HepG2 (cell line): ENCODE data around the gene PTRH2. TPM values are rescaled to one million over a fixed set of nuclear protein-coding genes. Genes with fewer than 3 reads are reported as not detected.

Experiments
- ATF7-NPFF ChIP-seq: sonication (generic); formaldehyde crosslinking; IDR thresholded peaks from 2 replicates; pipeline ENCODE4 v1.8.1; 2023; ENCODE audit warnings: mild to moderate bottlenecking, low read depth, missing genetic modification reagents, moderate library complexity
- CREB3 ChIP-seq: sonication (generic); formaldehyde crosslinking; IDR thresholded peaks from 2 replicates; pipeline ENCODE4 v1.5.0; 2020; ENCODE audit warnings: missing genetic modification reagents
- GABPB1 ChIP-seq: IDR thresholded peaks from 2 replicates; pipeline ENCODE4 v1.6.1; 2016; ENCODE audit warnings: mild to moderate bottlenecking, missing genetic modification reagents, moderate library complexity, missing compliant biosample characterization
- HDAC2 ChIP-seq: sonication (generic); formaldehyde crosslinking; IDR thresholded peaks from 2 replicates; pipeline ENCODE4 v1.4.0; 2020; ENCODE audit warnings: missing genetic modification reagents
- KLF12 ChIP-seq: sonication (generic); formaldehyde crosslinking; IDR thresholded peaks from 2 replicates; pipeline ENCODE4 v1.4.0; 2020; ENCODE audit warnings: missing genetic modification reagents, borderline replicate concordance
- MNT ChIP-seq: fragments of 450-650 bp; IDR thresholded peaks from 2 replicates; pipeline ENCODE4 v1.6.1; 2016
- MTF2 ChIP-seq: sonication (generic); formaldehyde crosslinking; IDR thresholded peaks from 2 replicates; pipeline ENCODE4 v1.5.0; 2020; ENCODE audit warnings: missing genetic modification reagents, borderline replicate concordance
- MXI1 ChIP-seq: IDR thresholded peaks from 3 replicates; pipeline ENCODE4 v1.6.1; 2012; ENCODE audit warnings: low read depth, low read length, inconsistent platforms, borderline replicate concordance
- PHF20 ChIP-seq: sonication (generic); formaldehyde crosslinking; IDR thresholded peaks from 2 replicates; pipeline ENCODE4 v1.5.0; 2020; ENCODE audit warnings: mild to moderate bottlenecking, missing genetic modification reagents
- POGK ChIP-seq: sonication (generic); formaldehyde crosslinking; conservative IDR thresholded peaks from 2 replicates; pipeline ENCODE4 v1.8.0; 2022; ENCODE audit warnings: mild to moderate bottlenecking, moderate library complexity, missing genetic modification reagents
- RFXANK ChIP-seq: IDR thresholded peaks from 2 replicates; pipeline ENCODE4 v1.6.1; 2016
- SRF ChIP-seq: IDR thresholded peaks from 2 replicates; pipeline ENCODE4 v1.6.1; 2011; ENCODE audit warnings: mild to moderate bottlenecking, low read depth, low read length, moderate library complexity
- TAF1 ChIP-seq: sonication (generic); formaldehyde crosslinking; IDR thresholded peaks from 2 replicates; pipeline ENCODE4 v1.4.0; 2020; ENCODE audit warnings: missing genetic modification reagents
- TBP ChIP-seq: sonication (generic); formaldehyde crosslinking; IDR thresholded peaks from 2 replicates; pipeline ENCODE4 v1.5.0; 2020; ENCODE audit warnings: missing genetic modification reagents
- TBX2 ChIP-seq: sonication (generic); formaldehyde crosslinking; IDR thresholded peaks from 2 replicates; pipeline ENCODE4 v1.5.0; 2020; ENCODE audit warnings: missing genetic modification reagents, mild to moderate bottlenecking, borderline replicate concordance
- TGIF2 ChIP-seq: IDR thresholded peaks from 2 replicates; pipeline ENCODE4 v1.6.1; 2016; ENCODE audit warnings: control low read depth, missing compliant biosample characterization
- XRCC5 ChIP-seq: fragments of 200-400 bp; formaldehyde crosslinking; optimal IDR thresholded peaks from 2 replicates; pipeline ENCODE3; 2017; ENCODE audit warnings: mild to moderate bottlenecking, low read length
- ZFY ChIP-seq: sonication (generic); formaldehyde crosslinking; IDR thresholded peaks from 2 replicates; pipeline ENCODE4 v1.4.0; 2020; ENCODE audit warnings: missing genetic modification reagents
- ZNF251 ChIP-seq: sonication (generic); formaldehyde crosslinking; IDR thresholded peaks from 2 replicates; pipeline ENCODE4 v1.9.0; 2021; ENCODE audit warnings: mild to moderate bottlenecking, missing genetic modification reagents
- ZNF253 ChIP-seq: sonication (generic); formaldehyde crosslinking; IDR thresholded peaks from 2 replicates; pipeline ENCODE4 v1.8.0; 2022; ENCODE audit warnings: mild to moderate bottlenecking, missing genetic modification reagents, borderline replicate concordance
- ZNF7 ChIP-seq: IDR thresholded peaks from 2 replicates; pipeline ENCODE4 v1.6.1; 2016; ENCODE audit warnings: missing biosample characterization, missing genetic modification reagents
- polyA plus RNA-seq, 8 experiments: library from polyadenylated mRNA; depleted of rRNA in 3 of 8; stranded (reverse) in 7 of 8; unstranded in 1 of 8; fragments of >200 nt; fragmentation: Illumina TruSeq in 4 of 8; extraction: Trizol in 4 of 8; gene quantifications; 2 replicates each; pipeline versions ENCODE4 v1.2.1 to v1.2.3, GENCODE V29; 2011 to 2016; ENCODE audit warnings: low read depth in 4 of 8, missing spikeins in 1 of 8, mixed read lengths in 1 of 8; ENCODE audit not compliant: insufficient read depth in 1 of 8
- total RNA-seq, 5 experiments: library from RNA; depleted of rRNA; stranded (reverse); fragments of >200 nt; fragmentation: Illumina TruSeq; extraction: Trizol; gene quantifications; 2 replicates each; pipeline ENCODE4 v1.2.3, GENCODE V29; 2016; ENCODE audit warnings: low read depth in 1 of 5
- TF ChIP-seq, protein P1 (sequence below): sonication (generic); formaldehyde crosslinking; IDR thresholded peaks from 2 replicates; pipeline ENCODE4 v1.4.0; 2020; ENCODE audit warnings: mild to moderate bottlenecking, missing genetic modification reagents

The PTRH2 gene
- total and polyA plus RNA-seq, 2 of the 13 experiments (the other 11 are each of a cell fraction or from before 2014, with no cell fraction given), result 67.7 to 83.3 TPM

DNA sequence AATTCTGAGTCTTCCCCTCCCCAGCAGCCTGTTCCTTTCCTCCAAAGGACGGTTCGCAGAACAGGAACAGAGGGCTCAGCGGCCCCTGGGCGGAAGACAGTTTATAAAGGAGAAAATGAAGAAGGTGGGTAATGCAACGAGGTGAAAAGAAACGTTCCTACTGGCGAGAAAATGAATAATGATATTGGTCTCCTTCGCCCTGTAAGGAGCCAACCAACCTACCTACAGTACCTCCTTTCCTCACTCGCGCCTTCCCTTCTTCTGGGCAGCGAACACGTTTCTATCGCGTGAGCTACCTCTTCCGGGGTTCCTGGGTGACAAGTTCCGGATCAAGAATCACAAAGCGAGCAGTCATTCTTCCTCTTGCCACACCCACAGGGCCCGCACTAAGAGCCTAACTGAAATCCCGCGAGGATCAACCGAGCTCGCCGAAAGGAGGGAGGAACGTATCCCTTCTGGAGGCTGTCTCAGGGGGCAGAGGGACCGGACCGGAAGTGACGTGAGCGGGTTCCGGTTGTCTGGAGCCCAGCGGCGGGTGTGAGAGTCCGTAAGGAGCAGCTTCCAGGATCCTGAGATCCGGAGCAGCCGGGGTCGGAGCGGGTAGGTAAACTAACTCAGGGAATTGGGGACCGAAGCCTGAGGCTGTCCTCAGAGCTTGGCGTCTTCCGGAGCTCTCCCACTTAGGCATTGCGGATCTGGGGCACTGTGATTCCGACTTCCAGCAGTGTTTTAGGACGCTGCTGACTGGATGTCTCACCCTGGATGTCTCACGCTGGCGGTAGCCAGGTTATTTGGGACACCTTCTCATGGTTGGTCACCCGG, at the start of gene PTRH2, which contains the start of gene VMP1 (continued):
- TF ChIP-seq POGK (CRISPR knock-in tag) (peak; percentile 84), ZFY (CRISPR knock-in tag) (peak; percentile 61), SRF (0 out of 2 replicates have a peak, but pooled peaks have one; percentile 12), TBP (no peak), TGIF2 (CRISPR knock-in tag) (peak; percentile 96), KLF12 (CRISPR knock-in tag) (peak; percentile 74; the same call in 1 of the 2 replicates), MTF2 (CRISPR knock-in tag) (no peak), HDAC2 (CRISPR knock-in tag) (peak; percentile 70), MXI1 (peak; percentile 99; the same call in 2 of the 3 replicates), TBX2 (CRISPR knock-in tag) (peak; percentile 48; the same call in 1 of the 2 replicates), RFXANK (0 out of 2 replicates have a peak, but pooled peaks have one; percentile 55), ZNF251 (CRISPR knock-in tag) (no peak), ZNF253 (0 out of 2 replicates have a peak, but pooled peaks have one; percentile 83), XRCC5 (peak; percentile 87), ATF7-NPFF (CRISPR knock-in tag) (peak; percentile 77), MNT (peak; percentile 86), TAF1 (CRISPR knock-in tag) (peak; percentile 93), ZNF7 (CRISPR knock-in tag) (no peak), CREB3 (CRISPR knock-in tag) (no peak), GABPB1 (peak; percentile 98), PHF20 (peak; percentile 89)
- TF ChIP-seq, protein P1, sequence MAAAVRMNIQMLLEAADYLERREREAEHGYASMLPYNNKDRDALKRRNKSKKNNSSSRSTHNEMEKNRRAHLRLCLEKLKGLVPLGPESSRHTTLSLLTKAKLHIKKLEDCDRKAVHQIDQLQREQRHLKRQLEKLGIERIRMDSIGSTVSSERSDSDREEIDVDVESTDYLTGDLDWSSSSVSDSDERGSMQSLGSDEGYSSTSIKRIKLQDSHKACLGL (CRISPR knock-in tag), result peak; percentile 83; the same call in 1 of the 2 replicates
